Stimulated activated CD8-positive, alpha-beta memory T cell treated with anti-CD3 and anti-CD28 coated beads, Interleukin-7, amount 100 ng/mL, for 1 hour (primary cell): Measurements from ENCODE around the gene CETP.
"Not testable (repeated sequence)": the region's sequence is repeated elsewhere in the genome, so short reads cannot be mapped to it uniquely, and the experiment has no call there.

Experiments
- DNase-seq, 2 donors: peaks; one replicate each; pipeline ENCODE4 v3.0.0-alpha.2; 2020; ENCODE audit warnings: low read depth in 2 of 2

Gene CETP

DNA sequence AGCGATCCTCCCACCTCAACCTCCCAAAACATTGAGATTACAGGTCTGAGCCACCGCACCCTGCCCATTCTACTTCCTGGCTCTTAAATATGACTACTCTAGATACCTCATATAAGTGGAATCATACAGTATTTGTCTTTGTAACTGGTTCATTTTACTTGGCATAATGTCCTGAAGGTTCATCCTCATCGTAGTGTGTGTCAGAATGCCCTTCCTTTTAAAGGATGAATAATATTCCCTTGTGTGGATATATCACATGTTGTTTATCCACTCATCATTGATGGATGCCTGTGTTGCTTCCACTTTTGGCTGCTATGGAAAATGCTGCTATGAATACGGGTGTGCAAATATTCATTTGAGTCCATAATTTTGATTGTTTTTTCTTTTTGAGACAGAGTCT, 5.7 kb upstream of the CETP start:
- no peak for DNase-seq

DNA sequence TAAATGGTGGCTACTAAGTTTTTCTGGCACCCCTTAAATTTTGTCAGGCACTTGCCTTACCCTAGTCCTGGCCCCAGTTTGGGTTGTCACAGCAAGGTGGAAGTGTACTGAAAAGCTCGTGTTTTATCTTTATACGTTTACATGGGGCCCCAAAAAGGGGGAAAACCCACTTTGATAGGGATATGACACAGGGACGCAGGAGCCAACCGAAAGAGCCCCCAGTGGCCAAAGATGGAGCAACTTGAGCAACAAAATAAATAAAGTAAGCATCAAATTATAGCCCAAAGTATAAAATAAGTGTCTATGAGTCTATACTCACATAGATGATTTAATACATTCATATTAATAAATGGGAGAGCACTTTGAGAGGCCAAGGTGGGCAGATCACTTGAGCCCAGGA, 5.0 kb upstream of the CETP start:
- no peak for DNase-seq

DNA sequence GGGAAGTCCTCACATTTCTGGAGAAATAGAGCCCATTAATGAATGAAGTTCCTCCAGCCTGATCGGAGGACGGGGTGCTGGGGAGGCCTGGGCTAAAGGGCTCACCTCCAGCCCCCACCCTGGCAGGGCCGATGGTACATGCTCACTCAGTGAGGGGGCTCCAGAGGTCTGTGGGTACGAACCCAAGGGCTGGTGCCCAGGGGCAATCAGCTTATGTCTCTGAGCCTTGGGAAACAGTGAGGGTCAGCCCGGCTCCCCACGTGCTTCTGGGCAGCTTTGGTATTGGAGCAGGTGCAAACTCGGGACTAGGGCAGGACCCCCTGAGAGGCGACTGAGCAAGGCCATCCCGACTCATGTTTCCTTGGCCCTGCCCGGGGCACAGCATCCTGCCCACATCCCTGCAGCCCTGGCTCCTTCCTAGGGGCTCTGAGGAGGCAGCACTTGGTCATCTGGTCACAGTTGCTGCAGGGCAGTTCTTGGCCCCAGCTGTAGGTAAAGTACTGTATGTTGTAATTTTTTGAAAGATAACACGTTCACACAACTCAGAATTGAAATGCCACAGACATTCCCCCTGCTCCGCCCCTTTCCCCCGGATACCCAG, 969 bp upstream of the CETP start:
- no peak for DNase-seq

DNA sequence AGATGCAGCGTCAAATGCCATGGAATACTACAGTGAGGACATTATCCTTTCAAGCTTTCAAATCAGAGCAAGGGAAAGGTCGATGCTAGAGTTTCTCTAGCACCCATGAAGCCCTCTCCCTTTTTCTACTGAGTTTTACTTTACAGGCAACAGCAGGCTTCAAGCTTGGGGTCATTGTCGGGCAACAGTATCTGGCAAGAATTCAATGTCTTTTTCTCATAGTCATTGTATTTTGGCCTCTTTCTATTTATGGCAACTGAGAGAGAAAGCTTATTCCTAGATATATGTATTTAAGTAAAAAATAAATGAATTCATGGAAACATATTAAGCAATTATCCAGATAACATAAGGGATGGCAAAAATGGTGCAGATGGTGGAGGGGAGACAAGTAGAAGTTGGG, 364 bp upstream of the CETP start:
- DNase-seq = no peak

DNA sequence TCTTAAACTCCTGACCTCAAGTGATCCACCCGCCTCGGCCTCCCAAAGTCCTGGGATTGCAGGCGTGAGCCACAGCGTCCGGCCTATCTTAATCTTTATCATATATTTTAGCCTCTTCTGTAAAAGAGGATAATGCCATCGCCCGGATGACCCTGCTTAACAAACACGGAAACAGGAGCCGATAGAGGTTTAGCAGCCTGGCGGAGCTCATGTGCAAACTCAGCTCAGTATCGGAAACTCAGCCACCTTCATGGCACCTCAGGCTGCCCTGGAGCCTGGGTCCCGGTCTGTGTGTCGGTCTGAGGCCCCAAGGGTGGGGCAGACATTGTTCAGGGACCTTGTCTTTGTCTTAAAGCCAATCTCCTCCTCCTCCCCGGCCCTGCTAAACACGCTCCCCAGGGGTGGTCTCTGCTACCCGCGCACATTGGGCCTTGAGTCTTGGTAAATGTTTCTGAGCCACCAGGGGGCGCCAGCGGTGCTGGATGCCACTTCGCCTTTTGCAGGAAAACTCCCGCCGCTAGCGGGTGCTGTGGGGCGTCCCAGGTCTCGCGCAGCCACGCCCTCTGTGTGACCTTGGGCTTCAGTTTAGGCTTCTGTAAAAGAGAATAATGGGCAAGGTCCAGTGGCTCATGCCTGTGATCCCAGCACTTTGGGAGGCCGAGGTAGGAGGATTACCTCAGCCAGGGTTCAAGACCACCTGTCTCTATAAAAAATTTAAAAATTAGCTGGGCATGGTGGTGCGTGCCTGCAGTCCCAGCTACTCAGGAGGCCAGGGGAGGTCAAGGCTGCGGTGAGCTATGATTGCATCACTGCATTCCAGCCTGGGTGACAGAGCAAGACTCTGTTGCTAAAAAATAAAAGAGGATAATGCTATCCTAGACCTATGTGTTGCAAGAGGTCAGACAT, 2.7 kb downstream of the CETP start:
- DNase-seq = peak; percentile 84 to 96

DNA sequence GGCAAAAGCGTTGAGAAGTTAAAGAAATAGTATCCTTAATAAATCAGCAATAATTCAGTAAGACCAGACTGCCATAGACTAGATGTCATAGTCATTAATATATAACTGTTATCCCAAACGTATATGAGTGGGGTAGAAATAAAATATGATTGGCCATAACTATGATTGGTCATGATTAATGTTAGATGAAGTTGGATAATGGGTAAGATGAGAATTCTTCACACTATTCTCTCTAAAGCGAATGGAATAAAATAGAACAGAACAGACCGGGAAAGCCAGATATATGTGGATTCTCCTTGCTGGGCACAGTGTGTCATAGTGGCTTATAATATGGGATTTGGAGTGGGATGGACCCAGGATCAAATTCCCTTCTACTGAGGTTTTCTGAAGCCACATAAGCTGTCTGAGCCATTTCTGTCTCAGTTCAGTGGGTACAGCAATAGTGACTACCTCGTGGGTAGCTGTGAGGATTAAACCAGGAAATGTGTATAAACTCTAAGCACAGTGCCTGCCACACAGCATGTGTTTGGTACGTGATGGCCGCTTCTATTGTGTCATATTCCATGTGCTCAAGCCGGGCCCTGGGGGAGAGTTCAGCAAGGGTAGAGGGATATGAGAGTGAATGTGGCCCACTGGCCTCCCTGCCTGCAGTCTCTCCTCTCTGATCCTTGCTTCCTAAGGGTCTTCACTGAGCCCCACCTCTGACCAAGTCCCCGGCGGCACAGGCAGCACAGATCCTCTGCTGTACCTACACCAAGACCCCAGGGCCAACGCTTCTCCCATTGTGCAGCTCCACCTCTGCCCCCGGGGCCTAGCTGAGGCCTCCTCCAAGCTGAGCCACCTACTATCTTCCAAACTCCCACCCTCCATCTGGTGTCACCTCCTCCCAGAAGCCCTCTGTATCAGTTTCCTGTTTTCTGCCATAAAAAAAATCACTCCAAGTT, 3.7 kb downstream of the CETP start:
- DNase-seq = no peak

DNA sequence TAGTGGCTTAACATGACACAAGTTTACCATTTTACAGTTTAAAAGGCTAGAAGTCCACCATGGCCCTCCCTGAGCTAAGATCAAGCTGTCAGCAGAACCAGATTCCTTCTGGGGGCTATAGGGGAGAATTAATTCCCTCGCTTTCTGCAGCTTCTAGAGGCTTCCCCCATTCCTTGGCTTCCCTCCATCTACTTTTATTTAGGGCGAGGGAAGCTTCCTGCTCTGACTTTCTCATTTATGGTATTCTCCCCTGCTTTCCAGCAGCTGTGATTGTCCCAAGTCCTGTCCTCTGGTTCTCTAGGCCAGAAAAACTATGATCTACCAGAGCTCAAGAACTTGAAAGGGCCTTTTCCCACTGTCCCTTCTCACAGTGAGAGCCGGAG, 4.3 kb downstream of the CETP start:
- DNase-seq = no peak

DNA sequence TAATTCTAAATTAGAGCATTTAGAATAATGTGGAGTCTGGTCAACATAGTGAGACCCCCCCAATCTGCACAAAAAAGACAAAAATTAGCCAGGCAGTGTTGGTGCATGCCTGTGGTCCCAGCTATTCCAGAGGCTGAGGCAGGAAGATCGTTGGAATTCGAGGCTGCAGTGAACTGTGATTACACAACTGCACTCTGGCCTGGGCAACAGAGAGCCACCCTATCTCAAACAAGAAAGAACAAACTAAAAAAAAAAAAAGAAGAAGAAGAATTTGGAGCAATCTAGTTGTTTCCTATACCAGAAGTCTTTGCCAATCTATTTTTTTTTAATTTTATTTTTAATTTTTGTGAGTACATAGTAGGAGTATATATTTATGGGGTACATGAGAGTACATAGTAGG, 6.0 kb downstream of the CETP start:
- no peak for DNase-seq

DNA sequence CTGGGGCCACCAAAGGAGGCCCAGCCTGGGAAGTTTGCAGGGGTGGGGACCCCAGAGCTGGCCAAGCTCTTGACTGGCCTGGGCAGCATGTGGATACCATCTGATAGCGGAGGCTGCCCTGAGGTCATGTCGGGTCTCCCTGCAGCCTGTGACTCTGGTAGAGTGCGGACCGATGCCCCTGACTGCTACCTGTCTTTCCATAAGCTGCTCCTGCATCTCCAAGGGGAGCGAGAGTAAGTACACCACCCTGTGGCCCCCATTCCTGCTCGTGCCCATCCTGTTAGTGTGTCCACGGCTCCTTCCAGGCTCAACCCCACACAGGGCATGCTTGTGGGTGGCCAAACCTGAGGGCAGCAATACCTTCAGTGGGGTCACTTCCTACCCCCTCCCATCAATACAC, 8.0 kb downstream of the CETP start:
- no peak for DNase-seq

DNA sequence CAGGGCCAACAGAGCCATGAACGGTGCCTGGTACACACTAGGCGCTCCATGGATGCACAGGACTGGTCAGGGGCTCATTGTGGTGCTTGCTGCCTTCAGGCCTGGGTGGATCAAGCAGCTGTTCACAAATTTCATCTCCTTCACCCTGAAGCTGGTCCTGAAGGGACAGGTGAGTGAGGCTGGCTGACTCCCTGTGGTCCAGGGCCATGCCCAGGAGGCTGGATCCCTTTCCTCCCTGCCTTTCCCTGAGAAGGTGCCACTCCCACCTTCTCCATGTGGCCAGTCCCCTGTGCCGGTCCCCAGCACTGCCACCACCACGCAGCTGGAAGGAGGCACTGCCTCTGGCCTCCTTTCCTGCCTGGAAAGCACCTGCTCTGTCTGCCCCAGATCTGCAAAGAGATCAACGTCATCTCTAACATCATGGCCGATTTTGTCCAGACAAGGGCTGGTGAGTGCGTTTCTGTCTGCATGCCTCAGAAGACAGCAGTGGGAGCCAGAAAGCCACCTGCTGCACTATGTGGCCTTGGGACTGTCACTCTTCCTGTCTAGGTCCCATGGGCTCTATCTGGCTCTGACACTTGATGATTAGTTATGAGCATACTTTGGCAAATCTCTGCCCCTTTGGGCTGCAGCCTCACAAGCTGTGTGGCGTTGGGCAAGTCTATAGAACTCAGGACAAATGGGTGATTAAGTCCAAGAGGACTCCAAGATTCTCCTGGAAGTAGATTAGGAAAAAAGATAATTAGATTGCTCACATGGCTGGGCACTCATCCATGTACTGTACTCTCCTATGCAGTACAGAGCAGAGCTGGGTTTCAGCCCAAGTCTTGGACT, 9.4 kb downstream of the CETP start:
- DNase-seq = no peak

DNA sequence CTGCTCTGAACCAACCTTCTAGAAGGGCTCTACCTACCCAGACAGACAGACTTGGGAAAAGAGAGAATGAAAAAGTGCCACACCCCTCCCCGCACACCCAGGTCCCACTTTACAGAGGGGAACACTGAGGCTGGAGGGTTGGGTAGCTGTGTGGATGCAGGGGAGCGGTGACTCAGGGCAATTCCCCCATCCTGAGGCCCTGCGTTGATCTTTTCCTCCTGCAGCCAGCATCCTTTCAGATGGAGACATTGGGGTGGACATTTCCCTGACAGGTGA, 10.0 kb downstream of the CETP start:
- no peak for DNase-seq

DNA sequence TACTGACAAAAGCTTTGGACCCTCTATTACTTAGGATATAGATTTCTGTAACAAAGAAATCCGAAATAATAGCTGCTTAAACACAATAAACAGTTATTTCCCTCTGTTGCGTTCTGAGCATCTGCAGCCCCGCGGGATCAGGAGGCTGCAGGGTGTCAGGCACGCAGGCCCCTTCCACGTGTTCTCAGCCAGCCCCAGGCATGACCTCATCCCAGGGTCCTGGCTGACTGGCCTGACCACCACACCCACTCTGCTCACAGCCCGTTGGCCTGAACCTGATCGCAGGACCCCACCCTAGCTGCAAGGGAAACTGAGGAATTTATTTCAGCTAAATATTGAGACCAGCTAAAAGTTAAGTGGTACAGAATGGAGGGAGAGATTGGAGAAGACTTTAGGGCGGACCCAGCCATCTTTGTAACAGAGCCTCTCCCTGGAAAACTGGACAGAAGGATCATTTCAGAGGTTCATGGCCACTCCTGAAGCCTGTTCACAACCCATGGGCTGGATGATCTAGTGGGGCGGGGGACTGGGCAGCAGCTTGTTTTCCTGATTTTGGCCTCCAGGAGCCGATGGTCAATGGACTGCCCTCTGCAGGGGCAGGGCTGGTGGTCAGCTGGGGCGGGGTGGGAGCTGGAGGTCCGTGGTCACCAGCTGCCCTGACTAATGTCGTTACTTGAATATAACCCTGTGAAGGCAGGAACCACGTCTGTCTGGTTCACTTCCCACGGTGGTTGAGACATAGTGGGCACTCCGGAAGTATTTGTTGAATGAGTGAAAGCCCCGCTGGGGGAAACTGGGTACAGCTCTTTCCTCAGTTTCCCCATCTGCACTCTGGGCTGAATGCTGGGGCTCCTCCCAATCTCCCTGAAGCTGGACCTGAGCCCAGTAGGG, 10.9 kb downstream of the CETP start:
- no peak for DNase-seq

DNA sequence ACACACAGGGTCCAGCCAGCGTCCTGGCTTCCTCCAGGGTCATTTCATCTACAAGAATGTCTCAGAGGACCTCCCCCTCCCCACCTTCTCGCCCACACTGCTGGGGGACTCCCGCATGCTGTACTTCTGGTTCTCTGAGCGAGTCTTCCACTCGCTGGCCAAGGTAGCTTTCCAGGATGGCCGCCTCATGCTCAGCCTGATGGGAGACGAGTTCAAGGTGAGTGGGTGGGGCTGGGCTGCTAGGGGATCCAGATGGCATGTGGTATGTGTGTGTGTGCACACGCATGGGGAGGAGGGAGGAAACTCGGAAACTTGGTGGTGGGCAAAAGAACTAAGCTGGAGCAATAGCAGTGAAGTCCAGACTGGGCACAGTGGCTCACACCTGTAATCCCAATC, 11.5 kb downstream of the CETP start:
- no peak for DNase-seq

DNA sequence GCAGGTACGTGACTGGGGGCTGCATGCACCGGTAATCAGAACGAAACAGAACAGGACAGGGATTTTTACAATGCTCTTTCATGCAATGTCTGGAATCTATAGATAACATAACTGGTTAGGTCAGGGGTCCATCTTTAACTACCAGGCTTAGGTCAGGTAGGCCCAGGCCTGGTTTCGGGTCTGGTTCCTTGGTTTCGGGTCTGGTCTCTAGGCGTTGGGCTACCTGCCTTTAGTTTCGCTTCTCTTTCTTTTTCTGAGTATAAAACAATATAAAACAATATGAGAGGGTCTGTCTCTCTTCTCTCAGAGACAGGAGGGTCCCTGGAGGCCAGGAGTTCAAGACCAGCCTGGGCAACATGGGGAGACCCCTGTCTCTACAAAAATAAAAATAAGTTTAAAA, 12.1 kb downstream of the CETP start:
- not testable (repeated sequence) for DNase-seq

DNA sequence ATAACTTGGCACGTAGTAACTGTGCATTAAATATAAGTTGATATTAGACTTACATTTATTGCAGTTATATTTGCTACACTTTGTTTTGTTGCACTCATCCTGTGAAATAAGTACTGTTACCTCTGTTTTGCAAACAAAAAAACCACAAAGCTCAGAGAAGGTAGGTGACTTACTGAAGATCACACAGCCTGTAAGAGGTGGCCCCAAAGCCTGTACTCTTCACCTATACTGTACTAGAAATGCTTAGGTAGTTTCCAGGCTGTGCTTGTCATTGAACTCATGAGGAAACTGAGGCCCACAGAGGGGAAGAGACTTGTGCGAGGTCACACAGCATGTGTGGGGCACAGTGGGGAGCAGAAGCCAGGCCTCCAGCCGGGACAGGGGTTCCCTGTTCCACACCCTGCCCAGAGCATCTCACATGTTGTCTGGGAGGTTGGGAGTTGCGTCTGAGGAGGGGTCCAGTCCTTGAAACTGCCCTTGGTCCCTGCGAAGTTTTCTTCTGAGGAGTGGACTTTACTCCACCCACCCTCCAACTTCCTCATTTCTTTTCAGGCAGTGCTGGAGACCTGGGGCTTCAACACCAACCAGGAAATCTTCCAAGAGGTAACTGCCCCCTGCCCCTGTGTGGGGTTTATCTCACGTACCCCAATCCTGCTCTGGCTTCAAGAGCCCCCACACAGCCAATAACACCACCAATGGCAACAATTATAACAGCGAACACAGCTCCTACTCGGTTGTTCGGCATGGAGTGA, 13.0 kb downstream of the CETP start:
- DNase-seq = no peak

DNA sequence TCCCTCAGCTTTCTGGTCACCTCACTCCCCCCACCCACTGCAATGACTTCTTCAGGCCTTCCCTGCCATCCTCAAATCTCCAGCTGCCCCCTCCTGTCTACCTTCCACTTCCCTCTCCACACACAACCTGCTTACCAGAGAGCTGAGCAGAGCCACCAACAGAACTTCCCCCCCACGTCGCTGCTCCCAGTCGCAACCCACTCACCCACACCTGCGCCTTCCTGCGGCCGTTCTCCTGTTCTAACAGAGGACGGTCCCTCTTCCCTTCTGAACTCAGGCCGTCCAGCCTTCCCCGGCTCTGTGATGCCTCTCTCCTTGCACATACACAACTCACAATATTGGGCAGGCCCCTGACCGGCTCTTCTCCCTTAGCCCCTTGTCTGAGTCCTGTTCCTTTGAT, 14.0 kb downstream of the CETP start:
- no peak for DNase-seq

DNA sequence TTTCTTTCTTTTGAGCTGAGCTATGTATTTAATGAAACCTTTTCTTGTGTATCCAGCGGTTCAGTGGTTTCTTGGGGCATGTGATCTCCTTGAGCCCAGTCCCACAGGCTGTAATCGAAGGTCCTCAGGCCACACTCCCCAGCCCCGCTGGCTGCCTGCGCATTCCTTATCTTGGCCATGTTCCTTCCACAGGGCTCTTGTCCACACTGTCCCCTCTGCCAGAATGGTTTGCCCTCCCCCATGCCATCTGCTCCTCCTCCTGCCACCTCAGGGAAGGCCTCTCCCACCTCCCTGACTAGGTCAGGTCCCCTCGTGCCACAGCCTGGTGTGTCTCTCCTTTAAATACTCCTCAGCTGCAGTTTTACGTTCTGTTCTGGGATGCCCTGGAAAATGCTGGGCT, 15.5 kb downstream of the CETP start:
- no peak for DNase-seq

DNA sequence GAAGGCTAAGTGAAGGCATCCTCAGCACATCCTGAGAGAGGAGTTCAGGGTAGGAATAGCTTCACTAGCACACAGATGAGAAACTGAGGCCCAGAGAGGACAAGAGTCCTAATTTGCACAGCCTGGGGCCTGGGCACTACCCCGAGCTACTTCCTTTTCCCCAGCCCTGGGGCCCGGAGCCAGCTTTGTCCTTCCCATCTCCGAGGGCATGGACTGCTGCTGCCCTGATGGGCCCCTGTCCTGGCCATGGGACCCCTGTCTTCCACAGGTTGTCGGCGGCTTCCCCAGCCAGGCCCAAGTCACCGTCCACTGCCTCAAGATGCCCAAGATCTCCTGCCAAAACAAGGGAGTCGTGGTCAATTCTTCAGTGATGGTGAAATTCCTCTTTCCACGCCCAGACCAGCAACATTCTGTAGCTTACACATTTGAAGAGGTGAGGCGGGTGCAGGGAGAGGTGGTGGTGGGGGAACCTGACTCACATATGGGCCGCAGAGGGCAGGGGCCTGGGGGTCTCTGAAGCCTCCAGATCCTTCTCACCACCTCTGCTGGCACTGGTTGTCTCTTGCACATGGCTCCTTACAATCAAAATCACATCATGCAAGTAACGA, 16.2 kb downstream of the CETP start:
- DNase-seq = no peak

DNA sequence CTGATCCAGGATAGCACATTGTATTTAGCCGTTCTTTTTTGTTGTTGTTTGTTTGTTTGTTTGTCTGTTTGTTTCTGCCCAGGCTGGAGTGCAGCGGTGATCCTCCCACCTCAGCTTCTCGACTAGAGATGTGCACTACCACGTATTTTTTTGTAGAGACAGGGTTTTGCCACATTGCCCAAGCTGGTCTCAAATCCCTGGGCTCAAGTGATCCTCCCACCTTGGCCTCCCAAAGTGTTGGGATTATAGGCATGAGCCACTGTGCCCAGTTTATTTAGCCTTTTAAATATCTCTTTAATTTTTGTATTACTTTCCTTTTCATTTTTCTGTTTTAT, 18.4 kb downstream of the CETP start:
- DNase-seq = no peak
